H9 (cell line): ENCODE data around the gene KLHL13. TPM values are rescaled to one million over a fixed set of nuclear protein-coding genes. Genes with fewer than 3 reads are reported as not detected.

Experiments used
- DNase-seq: peaks from one replicate; pipeline ENCODE4 v3.0.0-alpha.2; 2017
- H2AFZ ChIP-seq: one replicate; pipeline ENCODE4 v1.6.1; 2013; ENCODE audit warnings: mild to moderate bottlenecking, low read length, control low read depth, moderate library complexity
- H2AK5ac ChIP-seq: 2 replicates; pipeline ENCODE4 v1.6.1; 2013; ENCODE audit warnings: low read length, control low read depth, mixed read lengths; ENCODE audit not compliant: insufficient read length
- H2BK120ac ChIP-seq: one replicate; pipeline ENCODE4 v1.6.1; 2013; ENCODE audit warnings: low read depth, mild to moderate bottlenecking, low read length, control low read depth, inconsistent platforms; ENCODE audit not compliant: poor library complexity, severe bottlenecking
- H2BK12ac ChIP-seq: 2 replicates; pipeline ENCODE4 v1.6.1; 2013; ENCODE audit warnings: low read length, control low read depth, mixed read lengths, low read depth; ENCODE audit not compliant: insufficient read length
- H2BK15ac ChIP-seq: 2 replicates; pipeline ENCODE4 v1.6.1; 2013; ENCODE audit warnings: low read depth, low read length, control low read depth
- H2BK20ac ChIP-seq: one replicate; pipeline ENCODE4 v1.6.1; 2013; ENCODE audit warnings: low read depth, mild to moderate bottlenecking, low read length, control low read depth, inconsistent platforms; ENCODE audit not compliant: poor library complexity, severe bottlenecking
- H2BK5ac ChIP-seq: 2 replicates; pipeline ENCODE4 v1.6.1; 2013; ENCODE audit warnings: low read length, control low read depth, mixed read lengths; ENCODE audit not compliant: insufficient read length
- H3K14ac ChIP-seq: 2 replicates; pipeline ENCODE4 v1.6.1; 2013; ENCODE audit warnings: low read length, control low read depth; ENCODE audit not compliant: insufficient read depth
- H3K18ac ChIP-seq: 2 replicates; pipeline ENCODE4 v1.6.1; 2013; ENCODE audit warnings: low read depth, mild to moderate bottlenecking, mixed read lengths, low read length, control low read depth; ENCODE audit not compliant: insufficient read length
- H3K23ac ChIP-seq: 2 replicates; pipeline ENCODE4 v1.6.1; 2013; ENCODE audit warnings: low read length, control low read depth, mixed read lengths, low read depth; ENCODE audit not compliant: insufficient read length
- H3K23me2 ChIP-seq: 2 replicates; pipeline ENCODE4 v1.6.1; 2013; ENCODE audit warnings: low read depth, mild to moderate bottlenecking, mixed read lengths, low read length, control low read depth; ENCODE audit not compliant: insufficient read length, poor library complexity, severe bottlenecking
- H3K27ac ChIP-seq: 2 replicates; pipeline ENCODE4 v1.5.1; 2013; ENCODE audit warnings: low read length, control low read depth, mixed read lengths, low read depth; ENCODE audit not compliant: insufficient read length
- H3K27me3 ChIP-seq: 2 replicates; pipeline ENCODE4 v1.6.1; 2013; ENCODE audit warnings: low read length, control low read depth, inconsistent platforms; ENCODE audit not compliant: insufficient read depth
- H3K4ac ChIP-seq: 2 replicates; pipeline ENCODE4 v1.6.1; 2013; ENCODE audit warnings: low read depth, mild to moderate bottlenecking, control low read depth, inconsistent platforms, low read length, moderate library complexity
- H3K4me1 ChIP-seq: 2 replicates; pipeline ENCODE4 v1.6.1; 2013; ENCODE audit warnings: low read length, control low read depth, inconsistent platforms; ENCODE audit not compliant: insufficient read depth
- H3K4me2 ChIP-seq: 2 replicates; pipeline ENCODE4 v1.6.1; 2013; ENCODE audit warnings: low read length, control low read depth, mixed read lengths; ENCODE audit not compliant: insufficient read length, insufficient read depth
- H3K56ac ChIP-seq: 2 replicates; pipeline ENCODE4 v1.6.1; 2013; ENCODE audit warnings: low read depth, mild to moderate bottlenecking, mixed read lengths, low read length, control low read depth; ENCODE audit not compliant: insufficient read length
- H3K79me1 ChIP-seq: 2 replicates; pipeline ENCODE4 v1.6.1; 2013; ENCODE audit warnings: low read depth, mild to moderate bottlenecking, moderate library complexity, low read length, control low read depth, inconsistent platforms; ENCODE audit not compliant: insufficient read depth, poor library complexity, severe bottlenecking
- H3K79me2 ChIP-seq: 2 replicates; pipeline ENCODE4 v1.6.1; 2013; ENCODE audit warnings: low read length, control low read depth, inconsistent platforms; ENCODE audit not compliant: insufficient read depth
- H3K9ac ChIP-seq: 2 replicates; pipeline ENCODE4 v1.6.1; 2013; ENCODE audit warnings: low read length, control low read depth, mixed read lengths; ENCODE audit not compliant: insufficient read length; ENCODE audit errors: extremely low read depth
- H3K9me3 ChIP-seq: one replicate; pipeline ENCODE4 v1.6.1; 2013; ENCODE audit warnings: low read depth, low read length, inconsistent platforms; ENCODE audit not compliant: control insufficient read depth
- H3T11ph ChIP-seq: one replicate; pipeline ENCODE4 v1.6.1; 2013; ENCODE audit warnings: mild to moderate bottlenecking, low read length, control low read depth, inconsistent platforms
- H4K20me1 ChIP-seq: one replicate; pipeline ENCODE4 v1.6.1; 2013; ENCODE audit not compliant: control insufficient read depth, insufficient read length, insufficient read depth
- H4K5ac ChIP-seq: 2 replicates; pipeline ENCODE4 v1.6.1; 2013; ENCODE audit warnings: low read depth, mild to moderate bottlenecking, mixed read lengths, low read length, control low read depth; ENCODE audit not compliant: insufficient read length
- H4K8ac ChIP-seq: replicated peaks from 2 replicates; pipeline ENCODE4 v1.6.1; 2013; ENCODE audit warnings: low read length, control low read depth, mixed read lengths, low read depth; ENCODE audit not compliant: insufficient read length
- H4K91ac ChIP-seq: 2 replicates; pipeline ENCODE4 v1.6.1; 2013; ENCODE audit warnings: low read depth, mild to moderate bottlenecking, moderate library complexity, mixed read lengths, low read length, control low read depth; ENCODE audit not compliant: insufficient read length
- H3K27ac Mint-ChIP-seq, 3 experiments: 2 replicates in 2 of 3; 3 replicates in 1 of 3; pipeline ENCODE4 v1.8.0; 2020 to 2021; ENCODE audit warnings: mixed read lengths in 3 of 3, mild to moderate bottlenecking in 1 of 3, moderate library complexity in 1 of 3
- H3K27me3 Mint-ChIP-seq: 2 replicates; pipeline ENCODE4 v1.8.0; 2021; ENCODE audit warnings: low read depth, mild to moderate bottlenecking, moderate library complexity, mixed read lengths
- H3K36me3 Mint-ChIP-seq, 3 experiments: 2 replicates in 2 of 3; 3 replicates in 1 of 3; pipeline ENCODE4 v1.8.0; 2020 to 2021; ENCODE audit warnings: low read depth in 3 of 3, mixed read lengths in 3 of 3; ENCODE audit not compliant: insufficient read depth in 1 of 3
- H3K4me1 Mint-ChIP-seq, 2 experiments: 2 replicates each; pipeline ENCODE4 v1.8.0; 2020; ENCODE audit warnings: mixed read lengths in 2 of 2
- H3K4me3 Mint-ChIP-seq, 2 experiments: 2 replicates in 1 of 2; 3 replicates in 1 of 2; pipeline ENCODE4 v1.8.0; 2020 to 2021; ENCODE audit warnings: mild to moderate bottlenecking in 2 of 2, mixed read lengths in 2 of 2, moderate library complexity in 1 of 2
- H3K9me3 Mint-ChIP-seq, 2 experiments: 2 replicates in 1 of 2; 3 replicates in 1 of 2; pipeline ENCODE4 v1.8.0; 2020; ENCODE audit warnings: mild to moderate bottlenecking in 2 of 2, mixed read lengths in 2 of 2, moderate library complexity in 1 of 2
- CTCF ChIP-seq: fragments of 200-600 bp; sonication (generic); conservative IDR thresholded peaks from 3 replicates; pipeline ENCODE4 v1.8.0; 2021; ENCODE audit warnings: antibody characterized with exemption, mild to moderate bottlenecking
- WGBS: extraction: QIAGEN DNeasy Blood & Tissue Kit; methylation state at CpG from one replicate; pipeline ENCODE4 v1.1.7; 2013; ENCODE audit warnings: missing lambda C conversion rate, low lambda C conversion rate, mixed read lengths; ENCODE audit not compliant: insufficient read length; ENCODE audit errors: extremely low coverage; 5-methylcytosine and 5-hydroxymethylcytosine counted together
- total RNA-seq: library from RNA; stranded (reverse); gene quantifications from 2 replicates; pipeline ENCODE4 v1.2.1, GENCODE V29; 2021

KLHL13 gene
- total RNA-seq, 1 experiment from 2014 or later, result 4.1 TPM

- Histone ChIP-seq H3K27me3 (no peaks in the 10 kb centered on the region), H3K56ac (no peak overlapping the region), H3K4me2 (no peak overlapping the region), H4K91ac (no peak overlapping the region), H3K4ac (no peak overlapping the region), H2AK5ac (no peak overlapping the region), H2BK15ac (no peak overlapping the region), H2BK12ac (no peak overlapping the region), H3K14ac (no peak overlapping the region), H2BK5ac (no peak overlapping the region), H2BK120ac (no peak overlapping the region), H4K20me1 (no peaks in the 10 kb centered on the region), H2AFZ (no peak overlapping the region), H3K79me1 (no peaks in the 10 kb centered on the region), H3K9me3 (peaks cover 30% of the 10 kb centered on the region), H3K23ac (no peak overlapping the region), H3K18ac (no peak overlapping the region), H4K5ac (no peak overlapping the region), H2BK20ac (no peak overlapping the region), H3K27ac (no peak overlapping the region), H3K79me2 (no peaks in the 10 kb centered on the region), H3K4me1 (no peaks in the 10 kb centered on the region), H4K8ac (no peak overlapping the region), H3K23me2 (no peaks in the 10 kb centered on the region), H3K9ac (no peak overlapping the region), H3T11ph (no peak overlapping the region)
- H3K4me3 Mint-ChIP-seq, result no peak overlapping the region
- no CpG with 5 or more reads among the region's 2 CpGs for WGBS
- H3K9me3 Mint-ChIP-seq, result peaks cover 0 to 67% of the 10 kb centered on the region in 2 experiments; a peak in 3 of 5 replicates
- H3K36me3 Mint-ChIP-seq, result no peaks in the 10 kb centered on the region
- no peak for TF ChIP-seq CTCF
- no peaks in the 10 kb centered on the region for H3K27me3 Mint-ChIP-seq
- no peaks in the 10 kb centered on the region for H3K4me1 Mint-ChIP-seq
- DNase-seq, result no peak
- no peak overlapping the region for H3K27ac Mint-ChIP-seq
These were observed 36.1 kb upstream of the KLHL13 start for GRCh38 chrX:118152721-118153120.
